Cardiac fibroblast (primary cell): Measurements from ENCODE around the gene KPNA1.

Experiments
- DNase-seq, 2 donors: peaks; one replicate each; pipeline versions ENCODE4 v3.0.0 to v3.0.0-alpha.2; 2010; ENCODE audit warnings: low read depth in 2 of 2
- H3K4me3 ChIP-seq, 2 donors: replicated peaks in 1 of 2; 1 replicate in 1 of 2; 2 replicates in 1 of 2; pipeline ENCODE4 v1.5.1; 2011; ENCODE audit warnings: low read depth in 2 of 2, low read length in 2 of 2, mild to moderate bottlenecking in 2 of 2, moderate library complexity in 1 of 2
- CTCF ChIP-seq: IDR thresholded peaks from one replicate; pipeline ENCODE4 v1.5.1; 2011; ENCODE audit warnings: low read depth, mild to moderate bottlenecking, low read length, inconsistent platforms

Gene KPNA1

GRCh38 chr3:122484985-122485384 lies 29.8 kb downstream of the KPNA1 start:
- peak; percentile 56 to 67 for DNase-seq
- no peak for TF ChIP-seq CTCF

GRCh38 chr3:122481390-122481789 lies 33.3 kb downstream of the KPNA1 start:
- DNase-seq: no peak
- no peak for TF ChIP-seq CTCF
- H3K4me3 ChIP-seq: no peak overlapping the region

More at GRCh38 chr3:122484985-122485384, 29.8 kb downstream of the KPNA1 start:
- no peak overlapping the region for H3K4me3 ChIP-seq

GRCh38 chr3:122476532-122476931 lies 38.2 kb downstream of the KPNA1 start:
- no peak for TF ChIP-seq CTCF
- no peak for DNase-seq
- H3K4me3 ChIP-seq: no peak overlapping the region

GRCh38 chr3:122475316-122475715 lies 39.4 kb downstream of the KPNA1 start:
- TF ChIP-seq CTCF: no peak
- no peak for DNase-seq
- no peak overlapping the region for H3K4me3 ChIP-seq

- no peak overlapping the region for H3K4me3 ChIP-seq
- no peak for TF ChIP-seq CTCF
- peak in 1 of 2 donors; percentile 9 for DNase-seq
These were observed 45.1 kb downstream of the KPNA1 start for GRCh38 chr3:122469659-122470058.

GRCh38 chr3:122468896-122469533 lies 45.7 kb downstream of the KPNA1 start:
- DNase-seq: no peak
- H3K4me3 ChIP-seq: no peak overlapping the region
- no peak for TF ChIP-seq CTCF
